Erythroblast (primary cell): ENCODE measurements around the gene GCLC.

Experiments
- GATA1 ChIP-seq: IDR thresholded peaks from 2 replicates; pipeline ENCODE4 v1.6.1; 2011; ENCODE audit warnings: low read depth, mild to moderate bottlenecking, control low read depth, low read length, moderate library complexity
- POLR2A ChIP-seq: IDR thresholded peaks from 2 replicates; pipeline ENCODE4 v1.6.1; 2011; ENCODE audit warnings: mild to moderate bottlenecking, low read length

GRCh38 chr6:53465732-53466131 lies 79.2 kb downstream of the GCLC start:
- TF ChIP-seq POLR2A (no peak), GATA1 (no peak)
